NCI-H345 (cell line): ENCODE measurements around the gene CHDH.

Experiments used
- DNase-seq: peaks from one replicate; lab custom pipeline; 2025; lab: John Stamatoyannopoulos, UW

The CHDH gene, protein sequence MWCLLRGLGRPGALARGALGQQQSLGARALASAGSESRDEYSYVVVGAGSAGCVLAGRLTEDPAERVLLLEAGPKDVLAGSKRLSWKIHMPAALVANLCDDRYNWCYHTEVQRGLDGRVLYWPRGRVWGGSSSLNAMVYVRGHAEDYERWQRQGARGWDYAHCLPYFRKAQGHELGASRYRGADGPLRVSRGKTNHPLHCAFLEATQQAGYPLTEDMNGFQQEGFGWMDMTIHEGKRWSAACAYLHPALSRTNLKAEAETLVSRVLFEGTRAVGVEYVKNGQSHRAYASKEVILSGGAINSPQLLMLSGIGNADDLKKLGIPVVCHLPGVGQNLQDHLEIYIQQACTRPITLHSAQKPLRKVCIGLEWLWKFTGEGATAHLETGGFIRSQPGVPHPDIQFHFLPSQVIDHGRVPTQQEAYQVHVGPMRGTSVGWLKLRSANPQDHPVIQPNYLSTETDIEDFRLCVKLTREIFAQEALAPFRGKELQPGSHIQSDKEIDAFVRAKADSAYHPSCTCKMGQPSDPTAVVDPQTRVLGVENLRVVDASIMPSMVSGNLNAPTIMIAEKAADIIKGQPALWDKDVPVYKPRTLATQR

DNA sequence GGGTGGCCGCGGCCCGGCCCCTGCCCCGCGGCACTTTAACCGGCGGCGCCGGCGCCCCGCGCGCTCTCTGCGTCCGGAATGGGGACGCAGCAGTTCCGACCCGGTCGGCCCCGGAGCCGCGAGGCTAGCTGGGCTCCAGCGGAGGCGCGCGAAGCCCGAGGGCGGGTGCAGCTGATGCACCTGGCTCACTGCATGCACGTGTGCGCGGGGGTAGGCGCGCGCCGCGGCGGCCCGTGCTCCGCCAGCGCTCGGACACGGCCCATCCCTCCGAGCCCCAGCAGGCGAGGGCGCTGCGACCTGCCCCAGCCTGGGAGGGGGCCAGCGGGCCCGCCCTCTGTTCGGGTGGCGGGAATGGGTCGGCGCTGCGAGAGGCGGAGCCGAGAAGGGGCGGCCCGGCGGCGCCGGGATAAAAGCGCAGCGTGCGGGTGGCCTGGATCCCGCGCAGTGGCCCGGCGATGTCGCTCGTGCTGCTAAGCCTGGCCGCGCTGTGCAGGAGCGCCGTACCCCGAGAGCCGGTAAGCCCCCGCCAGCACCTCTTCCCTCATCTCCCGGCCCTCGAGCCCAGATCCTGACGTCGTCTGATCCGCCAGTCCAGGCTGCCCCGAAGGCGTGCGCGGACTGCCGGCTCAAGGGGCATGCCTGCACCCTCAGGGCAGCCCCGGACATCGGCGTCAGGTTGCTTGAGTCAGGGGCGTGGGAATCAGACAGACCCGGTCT is at the start of gene CHDH, which contains the start of gene IL17RB:
CHDH (minus strand) TSS at position 286 of the 717 bp plus-strand sequence. CDS start 22,411 bp downstream, outside the sequence.
IL17RB (plus strand) TSS at position 435 of the 717 bp plus-strand sequence; CDS start at position 456, 21 bp downstream.
- DNase-seq = peak; percentile 67

DNA sequence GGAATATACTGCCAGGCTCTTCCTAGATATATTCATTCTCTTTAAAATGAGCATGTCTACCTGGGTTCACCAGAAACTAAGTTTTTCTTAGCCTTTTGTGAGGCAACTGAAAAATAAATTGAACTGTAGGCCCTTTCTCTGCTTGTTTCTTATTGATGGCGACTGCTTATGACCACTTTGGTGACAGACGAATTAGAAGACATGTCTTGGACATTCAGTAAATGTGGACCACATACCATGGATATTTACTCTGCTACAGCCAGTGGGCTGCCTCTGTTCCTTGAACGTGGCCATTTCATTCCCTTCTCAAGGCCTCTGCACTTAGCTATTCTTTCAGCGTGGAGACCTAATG is 46.0 kb upstream of the CHDH start:
- DNase-seq = no peak

DNA sequence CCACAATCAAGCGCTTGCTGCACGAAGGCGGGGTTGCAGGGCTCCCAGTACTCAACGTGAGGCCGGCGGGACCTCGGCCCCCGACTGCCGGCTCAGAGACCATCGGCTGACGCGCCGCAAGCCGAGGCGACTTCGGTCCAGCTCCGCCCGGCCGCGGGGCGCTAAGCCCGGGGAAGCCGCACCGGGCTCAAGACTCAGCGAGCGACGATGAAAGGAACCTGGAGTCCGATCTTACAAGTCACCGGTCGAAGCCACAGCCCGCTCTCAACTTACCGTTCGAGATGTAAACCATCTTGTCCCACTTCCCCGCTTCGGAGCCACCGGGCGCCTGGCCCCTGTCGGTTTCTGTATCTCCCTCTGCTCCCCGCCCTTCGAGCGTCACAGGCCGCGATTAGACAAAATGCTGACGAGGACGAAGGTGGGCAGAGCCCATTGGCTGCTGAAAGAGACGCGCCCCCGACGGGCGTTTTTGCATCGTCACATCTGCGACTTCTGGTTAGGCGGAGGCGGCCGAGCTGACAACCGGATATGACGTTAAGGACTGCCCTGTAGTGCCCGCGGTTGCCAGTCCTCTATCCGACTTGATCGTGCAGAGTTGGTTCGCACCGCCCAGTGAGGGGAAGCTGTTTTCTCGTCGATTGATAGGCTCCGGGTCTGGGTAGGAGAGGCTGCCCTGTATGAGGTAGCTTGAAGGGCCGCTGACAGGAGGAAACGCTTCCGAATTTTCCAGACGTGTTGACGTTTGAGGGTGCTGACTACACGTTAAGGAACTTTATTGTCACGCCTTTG is 45.5 kb upstream of the CHDH start, which contains the start of gene SELENOK:
SELENOK (minus strand) TSS at position 363 of the 789 bp plus-strand sequence.
- peak; percentile 99 for DNase-seq

DNA sequence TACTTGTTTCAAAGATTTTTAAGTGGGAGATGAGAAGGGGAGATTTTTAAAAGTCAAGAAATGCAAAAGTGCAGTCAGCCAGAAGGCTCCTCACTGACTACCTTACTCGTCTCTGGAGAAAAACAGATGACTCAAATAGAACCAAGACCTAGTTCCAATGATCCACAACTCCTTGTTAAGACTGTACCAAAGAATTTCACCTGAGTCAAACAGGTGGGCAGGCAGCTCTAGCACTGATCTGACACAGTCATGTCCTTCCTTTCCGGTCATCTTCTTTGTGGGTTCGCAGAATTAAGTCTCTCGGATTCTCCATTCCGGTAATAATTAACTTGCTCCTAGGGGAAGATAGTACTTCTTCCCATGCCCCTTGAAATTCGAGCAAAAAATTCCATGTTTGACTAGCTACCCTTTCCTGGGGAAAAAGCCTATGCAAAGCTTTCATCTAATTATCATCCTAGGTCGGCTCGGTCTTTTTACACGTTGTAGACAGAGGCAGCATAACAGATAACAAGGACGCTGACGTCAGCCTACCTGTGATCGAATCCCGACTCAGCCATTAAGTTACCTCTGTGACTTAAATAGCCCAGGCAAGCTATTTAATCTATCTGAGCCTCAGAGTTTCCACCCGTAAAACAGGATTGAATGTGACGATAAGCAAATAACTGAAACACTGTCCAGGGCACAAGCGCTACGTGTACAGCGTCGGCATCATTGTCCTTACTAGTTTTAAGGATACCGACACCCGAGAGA is 44.7 kb upstream of the CHDH start:
- peak; percentile 15 for DNase-seq

DNA sequence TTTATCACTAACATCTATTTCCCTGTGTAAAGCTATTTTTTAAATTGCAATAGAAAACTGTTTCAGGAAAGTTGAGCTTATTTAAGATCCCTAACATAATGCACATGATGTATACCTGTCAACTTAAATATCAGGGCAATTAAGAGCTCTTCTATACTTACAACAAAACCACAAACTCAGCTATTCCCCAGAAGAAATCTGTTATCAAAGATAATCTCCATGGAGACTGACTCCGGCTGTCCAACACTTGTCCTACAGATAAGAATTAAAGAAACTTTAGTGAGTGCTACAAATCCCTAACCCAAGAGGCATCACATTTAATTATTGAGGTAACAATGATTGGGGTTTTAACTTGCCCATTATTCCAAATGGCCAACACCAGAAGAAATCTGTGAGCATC is 42.0 kb upstream of the CHDH start:
- no peak for DNase-seq

DNA sequence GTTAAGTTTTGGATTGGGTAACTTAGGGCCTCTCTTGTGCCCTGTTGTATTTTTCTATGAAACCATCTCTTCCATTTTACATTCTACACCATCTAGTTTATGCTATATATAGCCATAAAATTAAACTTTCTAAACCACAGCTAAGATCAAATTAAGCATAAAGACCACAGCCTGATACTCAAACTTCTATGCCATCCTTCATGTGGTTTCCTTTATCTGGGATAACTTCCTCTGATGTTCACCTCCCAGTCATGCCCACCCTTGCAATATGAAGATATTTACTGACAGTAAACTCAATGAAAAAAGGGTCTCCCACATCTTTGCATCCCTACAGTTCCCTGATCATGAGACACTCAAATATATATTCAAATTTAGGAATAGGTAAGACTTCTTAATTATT is 41.2 kb upstream of the CHDH start:
- no peak for DNase-seq

DNA sequence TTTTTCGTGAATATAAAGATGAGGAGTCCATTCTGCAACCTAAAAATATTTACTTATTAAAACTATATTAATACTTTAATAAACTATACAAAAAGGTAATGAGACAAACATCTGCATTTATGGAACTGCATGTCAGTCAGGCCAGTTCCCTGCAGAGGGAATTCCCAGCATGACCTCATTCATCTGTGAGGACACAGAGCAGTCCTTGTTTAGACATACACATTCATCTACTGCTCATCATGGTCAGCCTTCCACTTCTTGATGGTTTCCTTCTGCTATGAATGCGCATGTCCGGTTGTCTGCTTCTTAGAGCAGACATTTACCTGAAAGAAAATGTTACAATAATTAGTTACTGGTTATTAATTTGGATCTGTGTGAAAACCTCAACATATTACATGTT is 39.0 kb upstream of the CHDH start:
- DNase-seq = no peak

DNA sequence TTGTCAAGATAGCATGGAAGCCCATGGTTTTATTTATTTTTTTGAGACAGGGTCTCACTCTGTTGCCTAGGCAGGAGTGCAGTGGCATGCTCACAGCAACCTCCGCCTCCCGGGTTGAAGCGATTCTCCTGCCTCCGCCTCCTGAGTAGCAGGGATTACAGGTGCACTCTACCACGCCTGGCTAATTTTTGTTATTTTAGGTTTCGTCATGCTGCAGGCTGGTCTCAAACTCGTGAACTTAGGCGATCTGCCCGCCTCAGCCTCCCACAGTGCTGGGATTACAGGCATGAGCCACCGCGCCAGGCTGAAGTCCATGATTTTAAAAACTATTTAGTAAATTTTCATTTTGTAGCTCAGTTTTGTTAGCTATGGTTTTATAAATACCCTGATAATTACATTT is 38.4 kb upstream of the CHDH start:
- no peak for DNase-seq

DNA sequence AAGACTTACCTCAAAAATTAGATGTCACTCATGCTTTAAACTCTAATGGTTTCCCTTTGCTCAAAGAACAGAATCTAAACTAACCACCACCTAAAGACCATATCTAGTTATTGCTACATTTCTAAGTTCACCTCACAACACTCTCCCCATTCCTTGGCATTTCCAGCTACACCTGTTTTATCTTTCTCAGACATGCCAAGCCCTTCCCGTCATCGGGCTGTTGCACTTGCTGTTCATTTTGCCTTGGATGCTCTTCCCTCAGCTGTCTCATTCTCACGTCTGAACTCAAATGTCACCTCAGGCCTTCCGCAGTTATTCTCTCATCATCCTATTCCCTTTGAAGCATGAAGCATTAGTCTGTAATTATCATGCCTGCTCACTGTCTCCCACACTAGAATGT is 36.8 kb upstream of the CHDH start:
- DNase-seq = no peak

DNA sequence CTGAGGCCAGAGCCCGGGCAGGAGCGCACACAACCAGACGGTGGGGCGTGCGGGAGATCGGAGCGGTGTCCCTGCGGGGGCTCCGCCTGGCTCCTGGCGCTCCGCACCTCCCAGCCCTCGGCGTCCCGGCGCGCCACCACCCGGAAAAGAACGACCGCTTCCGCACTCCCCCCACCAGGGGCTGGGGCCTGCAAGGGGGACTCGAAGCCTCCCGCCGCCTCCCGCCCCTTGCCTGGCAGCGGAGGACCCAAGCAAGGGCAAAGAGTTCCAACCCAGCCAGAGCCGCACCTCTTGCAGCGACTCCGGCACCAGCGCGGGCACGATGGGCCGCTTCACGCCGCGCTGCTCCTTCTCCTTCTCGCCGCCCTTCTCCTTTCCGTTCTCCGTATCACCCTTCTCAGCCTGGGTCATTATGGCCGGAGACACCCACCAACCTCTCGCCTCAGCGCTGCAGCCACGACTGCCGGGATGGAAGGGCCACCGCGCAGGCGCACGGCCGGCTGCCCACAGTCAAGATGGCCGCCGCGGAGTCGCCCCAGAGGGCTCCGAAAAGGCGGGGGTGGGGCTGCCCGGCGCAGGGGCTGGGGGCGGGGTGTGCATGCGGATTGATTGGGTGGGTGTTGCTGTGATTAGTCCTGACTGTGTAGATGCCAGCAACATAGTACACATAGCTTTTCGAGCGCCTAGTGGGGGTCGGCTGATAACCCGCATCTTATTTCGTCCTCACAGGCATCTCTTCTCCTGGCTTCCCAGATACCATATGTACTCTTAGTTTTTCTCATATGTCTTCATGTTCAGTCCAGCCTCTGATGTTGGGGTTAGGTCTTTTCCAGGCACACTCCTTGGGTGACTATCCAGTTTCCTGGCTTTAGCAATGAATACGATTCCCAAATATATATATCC is 35.7 kb upstream of the CHDH start, which contains the start of gene ACTR8:
ACTR8 (minus strand) TSS at position 462 of the 903 bp plus-strand sequence; CDS start at position 411, 51 bp downstream.
- DNase-seq = peak; percentile 80

DNA sequence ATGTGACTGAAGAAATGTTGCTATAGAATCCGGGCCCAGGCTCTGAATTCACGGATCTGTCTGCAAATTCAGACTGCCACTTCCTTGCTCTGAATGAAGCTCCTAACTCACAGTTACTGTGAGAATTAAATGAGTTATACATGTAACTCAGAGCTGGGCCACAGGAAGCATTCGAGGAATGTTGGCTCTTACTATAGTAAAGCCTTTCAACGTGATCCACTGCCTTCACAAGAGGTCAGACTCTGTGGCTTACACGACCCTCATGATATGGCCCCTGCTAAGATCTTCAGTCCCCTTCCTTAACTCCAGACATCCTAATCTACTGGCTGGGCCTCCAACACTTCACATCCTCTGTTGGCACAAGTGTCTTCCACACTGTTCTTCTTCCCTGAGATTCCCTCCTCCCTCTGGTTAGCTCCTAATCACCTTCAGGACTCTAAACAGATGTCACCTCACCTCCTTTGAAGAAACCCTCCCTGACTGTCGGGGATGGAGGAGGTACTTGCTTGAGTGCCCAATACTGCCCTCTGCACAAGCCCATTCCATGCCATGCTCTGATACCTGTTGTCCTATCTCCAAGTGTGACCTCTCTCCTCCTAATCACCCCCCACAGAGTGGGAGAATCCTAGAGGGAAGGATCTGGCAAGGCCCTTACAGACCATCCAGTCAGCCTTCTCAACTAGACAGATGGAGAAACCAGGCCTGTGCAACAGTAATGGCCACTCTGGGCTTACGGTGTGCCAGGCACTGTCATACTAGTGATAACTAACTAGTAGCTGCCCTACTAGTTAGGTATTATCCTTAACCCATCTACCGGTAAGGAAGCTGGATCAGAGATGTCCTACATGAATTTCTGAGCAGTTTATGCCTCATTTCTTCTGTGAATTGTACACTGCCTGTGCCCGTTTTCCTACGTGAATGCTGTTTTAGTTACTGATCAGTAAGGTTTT is 34.5 kb upstream of the CHDH start:
- no peak for DNase-seq

DNA sequence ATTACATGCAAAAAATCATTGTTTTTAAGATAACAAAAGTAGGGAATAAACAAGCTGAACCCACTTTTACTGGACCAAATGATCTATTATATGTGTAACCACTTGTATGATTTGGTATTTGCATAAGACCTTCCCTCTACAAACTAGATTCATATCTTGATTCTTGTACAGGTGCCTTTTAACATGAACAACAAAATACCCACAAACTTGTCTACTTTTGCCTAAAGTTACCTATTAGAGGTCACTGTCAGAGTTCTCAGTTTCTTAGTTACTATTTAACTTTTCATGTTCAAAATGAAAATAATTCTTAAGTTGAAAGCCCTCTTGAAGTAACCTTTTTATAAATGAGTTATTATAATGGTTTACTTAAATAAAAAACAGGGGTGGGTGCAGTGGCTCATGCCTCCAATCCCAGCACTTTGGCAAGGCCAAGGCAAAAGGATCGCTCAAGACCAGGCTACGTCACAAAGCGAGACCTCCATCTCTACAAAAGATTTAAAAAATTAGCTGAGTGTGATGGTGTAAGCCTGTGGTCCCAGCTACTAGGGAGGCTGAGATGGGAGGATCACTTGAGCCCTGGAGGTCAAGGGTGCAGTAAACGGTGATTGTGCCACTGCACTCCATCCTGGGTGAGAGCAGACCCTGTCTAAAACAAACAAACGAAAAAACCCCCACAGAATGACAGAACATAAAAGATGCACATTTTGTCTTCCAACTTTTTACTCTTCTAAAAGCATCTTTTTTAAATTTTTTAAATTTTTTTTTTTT is 19.7 kb upstream of the CHDH start:
- DNase-seq = no peak

DNA sequence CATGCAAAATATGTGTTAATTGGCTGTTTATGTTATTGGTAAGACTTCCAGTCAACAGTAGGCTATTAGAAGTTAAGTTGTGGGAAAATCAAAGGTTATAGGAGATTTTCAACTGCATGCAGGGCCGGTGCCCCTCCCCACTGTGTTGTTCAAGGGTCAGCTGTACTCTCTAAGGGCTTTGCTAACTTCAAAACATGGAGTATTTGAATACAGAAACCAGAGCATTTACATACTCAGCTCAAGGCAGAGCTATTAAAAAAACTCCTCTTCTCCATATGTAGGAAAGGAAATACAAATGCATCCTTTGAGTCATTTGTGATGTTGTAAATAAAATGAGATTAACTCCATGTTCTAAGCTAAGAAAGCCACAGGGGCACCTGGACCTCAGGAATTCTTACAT is 16.9 kb upstream of the CHDH start:
- no peak for DNase-seq

DNA sequence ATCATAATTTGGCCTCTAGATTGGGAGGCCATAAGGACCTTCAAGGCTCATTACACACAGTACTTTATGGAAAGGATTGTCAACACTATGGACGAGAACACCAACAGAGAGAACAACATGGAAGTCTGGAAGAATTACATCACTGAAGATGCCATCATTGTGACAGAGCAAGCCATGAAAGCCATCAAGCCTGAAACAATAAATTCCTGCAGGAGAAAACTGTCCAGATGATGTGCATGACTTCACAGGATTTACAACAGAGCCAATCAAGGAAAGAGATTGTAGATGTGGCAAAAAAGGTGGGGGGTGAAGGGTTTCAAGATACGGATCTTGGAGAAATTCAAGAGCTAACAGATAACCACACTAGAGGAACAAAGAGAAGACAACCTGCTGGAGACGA is 16.0 kb upstream of the CHDH start:
- no peak for DNase-seq

DNA sequence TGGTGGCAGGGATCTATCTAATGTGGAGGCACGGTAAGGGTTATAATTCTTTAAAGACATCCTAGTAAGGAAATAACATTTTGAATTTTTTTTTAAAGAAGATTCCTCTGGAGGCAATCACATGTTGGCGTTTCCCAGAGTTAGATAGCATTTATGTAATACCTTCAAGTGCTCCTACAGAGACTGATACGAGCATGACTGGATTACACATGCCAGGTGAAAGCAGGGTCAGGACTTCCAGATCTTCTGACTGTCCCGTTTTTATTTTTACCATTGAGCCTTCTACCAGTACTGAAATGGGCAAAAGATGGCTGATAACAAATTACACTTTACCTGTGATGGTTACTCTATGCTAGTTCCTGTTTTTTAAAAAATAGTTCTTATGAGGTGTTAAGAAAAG is 14.0 kb upstream of the CHDH start:
- no peak for DNase-seq

DNA sequence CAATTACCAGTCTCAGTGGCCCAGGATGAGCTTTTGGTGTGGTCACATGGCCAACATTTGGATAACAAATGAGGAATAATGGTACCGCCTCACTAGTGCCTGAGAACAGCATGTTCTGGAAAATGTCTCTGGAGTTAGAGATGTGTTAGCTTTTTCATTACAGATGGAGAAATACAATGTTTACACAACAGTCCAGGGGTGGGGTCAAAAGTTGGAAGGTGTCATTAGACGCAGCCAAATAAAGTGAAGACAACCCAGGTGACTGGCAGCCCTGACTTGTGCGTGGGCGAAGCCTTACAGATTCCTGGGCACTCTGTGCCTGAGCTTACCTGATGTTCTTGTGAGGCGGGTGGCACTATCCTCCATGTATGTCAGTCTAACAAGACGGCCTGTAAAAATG is 13.0 kb upstream of the CHDH start:
- no peak for DNase-seq

DNA sequence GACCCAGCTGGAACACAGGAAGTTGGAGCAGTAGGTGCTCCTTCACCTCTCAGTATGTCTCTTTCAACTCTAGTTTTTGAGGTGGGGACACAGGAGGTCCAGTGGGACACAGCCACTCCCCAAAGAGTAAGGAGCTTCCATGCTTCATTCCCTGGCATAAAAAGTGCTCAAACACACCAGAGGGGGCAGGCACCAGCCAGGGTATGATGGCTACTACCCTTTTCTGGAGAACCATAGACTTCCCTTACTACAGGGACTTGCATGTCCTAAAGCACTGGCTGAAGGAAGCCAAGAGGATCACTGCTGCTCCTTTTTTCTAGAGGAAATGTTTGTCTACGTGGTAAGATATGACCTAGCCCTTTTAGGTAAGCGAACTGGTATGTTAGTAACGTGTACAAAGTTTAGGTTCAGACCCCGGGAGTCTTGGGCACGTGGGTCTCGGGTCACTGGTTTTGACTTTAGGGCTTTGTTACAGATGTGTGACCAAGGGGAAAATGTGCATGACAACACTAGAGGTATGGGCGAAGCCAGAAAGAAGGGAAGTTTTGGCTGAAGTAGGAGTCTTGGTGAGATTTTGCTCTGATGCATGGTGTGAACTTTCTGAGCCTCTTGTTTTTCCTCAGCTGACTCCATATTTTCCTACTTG is 12.0 kb upstream of the CHDH start:
- DNase-seq = no peak

DNA sequence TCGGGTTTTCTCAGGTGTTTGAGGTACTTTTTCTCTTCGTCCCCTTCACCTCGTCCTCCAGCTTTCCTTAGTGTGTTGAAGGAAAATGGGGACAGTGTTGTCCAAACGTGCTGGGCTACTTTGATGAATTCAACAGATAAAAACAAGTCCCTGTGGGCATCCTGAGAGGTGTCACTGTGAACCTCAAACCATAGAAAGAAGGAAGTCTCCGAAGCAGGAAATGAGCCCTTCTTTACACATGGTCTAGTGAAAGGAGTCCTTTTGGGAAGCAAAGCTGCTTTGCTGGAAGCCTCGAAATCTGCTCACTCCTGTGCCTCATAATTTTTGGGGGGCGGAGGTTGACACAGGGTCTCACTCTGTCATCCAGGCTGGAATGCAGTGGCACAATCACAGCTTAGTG is 10.7 kb upstream of the CHDH start:
- no peak for DNase-seq
